ENCODE measurements around the gene UQCRFS1.
"Not testable (repeated sequence)": the region's sequence is repeated elsewhere in the genome, so short reads cannot be mapped to it uniquely, and the experiment has no call there.

Gene UQCRFS1

GRCh38 chr19:29212648-29213573 is at the start of gene UQCRFS1:
Gene UQCRFS1, minus strand, starts transcription at chr19:29213151. Its CDS starts 33 bp downstream, at chr19:29213118.
- peak; percentile 95 for DNase-seq

- no peak for DNase-seq
These were observed 49.1 kb upstream of the UQCRFS1 start for GRCh38 chr19:29262085-29262484.

GRCh38 chr19:29260477-29261317 is 47.7 kb upstream of the UQCRFS1 start:
- peak; percentile 21 for DNase-seq

- DNase-seq = no peak
These were observed 46.9 kb upstream of the UQCRFS1 start for GRCh38 chr19:29259867-29260281.

- DNase-seq = no peak
These were observed 46.2 kb upstream of the UQCRFS1 start for GRCh38 chr19:29259153-29259552.

GRCh38 chr19:29256516-29256915 is 43.6 kb upstream of the UQCRFS1 start:
- no peak for DNase-seq

GRCh38 chr19:29255912-29256311 is 43.0 kb upstream of the UQCRFS1 start:
- no peak for DNase-seq

- no peak for DNase-seq
These were observed 42.1 kb upstream of the UQCRFS1 start for GRCh38 chr19:29255006-29255405.

- not testable (repeated sequence) for DNase-seq
These were observed 36.8 kb upstream of the UQCRFS1 start for GRCh38 chr19:29249798-29250197.

- no peak for DNase-seq
These were observed 35.4 kb upstream of the UQCRFS1 start for GRCh38 chr19:29248332-29248844.

GRCh38 chr19:29247872-29248271 is 34.9 kb upstream of the UQCRFS1 start:
- no peak for DNase-seq

- no peak for DNase-seq
These were observed 34.5 kb upstream of the UQCRFS1 start for GRCh38 chr19:29247471-29247870.

GRCh38 chr19:29247051-29247450 is 34.1 kb upstream of the UQCRFS1 start:
- DNase-seq = no peak

- DNase-seq = no peak
These were observed 32.3 kb upstream of the UQCRFS1 start for GRCh38 chr19:29245215-29245614.

- no peak for DNase-seq
These were observed 28.4 kb upstream of the UQCRFS1 start for GRCh38 chr19:29241324-29241723.

- no peak for DNase-seq
These were observed 26.3 kb upstream of the UQCRFS1 start for GRCh38 chr19:29239213-29239776.

GRCh38 chr19:29233591-29233990 is 20.6 kb upstream of the UQCRFS1 start:
- DNase-seq = no peak

- DNase-seq = no peak
These were observed 19.4 kb upstream of the UQCRFS1 start for GRCh38 chr19:29232315-29232852.

- not testable (repeated sequence) for DNase-seq
These were observed 18.4 kb upstream of the UQCRFS1 start for GRCh38 chr19:29231306-29231705.

GRCh38 chr19:29217616-29218015 is 4.7 kb upstream of the UQCRFS1 start:
- no peak for DNase-seq

- DNase-seq = no peak
These were observed 3.1 kb upstream of the UQCRFS1 start for GRCh38 chr19:29216021-29216420.

GRCh38 chr19:29215322-29215845 is 2.4 kb upstream of the UQCRFS1 start:
- DNase-seq = no peak

GRCh38 chr19:29214411-29214810 is 1.5 kb upstream of the UQCRFS1 start:
- no peak for DNase-seq

Measured in activated CD4-positive, alpha-beta T cell treated with anti-CD3 and anti-CD28 coated beads, Interleukin-2, amount 50 U/mL, for 1 hour (primary cell).